NCI-H774 (cell line): Measurements from ENCODE around the gene MYO5C.

Experiments used
- DNase-seq: peaks from one replicate; lab custom pipeline; 2025; lab: John Stamatoyannopoulos, UW

The MYO5C gene

DNA sequence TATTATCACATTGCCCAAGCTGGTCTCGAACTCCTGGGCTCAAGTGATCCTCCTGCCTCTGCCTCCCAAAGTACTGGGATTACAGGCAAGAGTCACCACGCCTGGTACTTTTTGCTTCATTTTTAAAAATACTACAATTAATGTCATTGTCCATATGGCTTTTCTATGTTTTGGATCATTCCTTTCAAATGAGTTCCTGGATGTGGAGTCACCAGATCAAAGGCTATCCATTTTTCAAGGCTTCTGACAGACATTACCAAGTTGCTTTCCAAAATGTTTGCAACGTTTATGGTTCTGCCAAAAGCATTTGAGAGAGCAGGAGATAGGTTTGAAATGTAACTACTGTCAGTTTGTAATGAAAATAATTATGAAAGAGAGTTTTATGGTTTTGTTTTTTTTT is 148.8 kb downstream of the MYO5C start:
- DNase-seq: no peak

DNA sequence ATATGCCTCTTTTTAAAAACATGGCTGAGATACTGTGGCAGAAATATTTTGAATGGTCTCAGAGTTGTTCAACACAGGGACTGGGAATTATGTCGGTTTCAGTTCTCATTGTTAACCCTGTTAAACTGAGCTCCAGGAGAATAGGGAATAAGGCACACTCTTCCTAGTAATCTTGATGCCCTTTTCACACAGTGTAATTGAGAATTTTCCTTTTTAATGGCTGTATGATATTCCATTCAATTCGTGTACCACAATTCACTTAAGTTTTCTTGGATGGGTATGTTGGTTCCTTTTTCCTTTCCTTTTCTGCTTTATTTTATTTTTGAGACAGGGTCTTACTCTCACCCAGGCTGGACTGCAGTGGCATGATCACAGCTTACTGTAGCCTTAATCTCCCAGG is 149.3 kb downstream of the MYO5C start:
- no peak for DNase-seq

DNA sequence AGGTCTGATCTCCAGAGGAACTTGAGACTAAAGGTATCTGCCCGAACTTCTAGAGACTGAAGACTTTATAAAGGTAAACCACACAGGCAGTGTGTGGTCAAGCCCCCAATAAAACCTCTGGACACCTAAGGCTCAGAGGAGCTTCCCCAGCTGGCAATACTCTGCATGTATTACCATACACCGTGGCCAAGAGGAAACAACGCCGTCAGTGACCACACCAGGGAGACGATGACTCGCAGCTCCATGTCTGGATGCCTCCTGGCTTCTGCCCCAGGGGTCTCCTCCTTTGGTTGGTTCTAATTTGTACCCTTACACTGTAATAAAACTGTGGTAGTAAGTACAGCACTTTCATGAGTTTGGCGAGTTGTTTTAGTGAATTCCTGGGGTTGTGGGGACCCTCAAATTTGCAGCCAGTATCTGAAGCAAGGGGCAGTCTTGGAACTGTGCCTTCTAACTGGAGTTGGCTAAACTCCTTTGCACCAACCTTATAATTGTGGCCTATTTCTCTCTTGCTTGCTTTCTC is 150.9 kb downstream of the MYO5C start:
- DNase-seq: no peak

DNA sequence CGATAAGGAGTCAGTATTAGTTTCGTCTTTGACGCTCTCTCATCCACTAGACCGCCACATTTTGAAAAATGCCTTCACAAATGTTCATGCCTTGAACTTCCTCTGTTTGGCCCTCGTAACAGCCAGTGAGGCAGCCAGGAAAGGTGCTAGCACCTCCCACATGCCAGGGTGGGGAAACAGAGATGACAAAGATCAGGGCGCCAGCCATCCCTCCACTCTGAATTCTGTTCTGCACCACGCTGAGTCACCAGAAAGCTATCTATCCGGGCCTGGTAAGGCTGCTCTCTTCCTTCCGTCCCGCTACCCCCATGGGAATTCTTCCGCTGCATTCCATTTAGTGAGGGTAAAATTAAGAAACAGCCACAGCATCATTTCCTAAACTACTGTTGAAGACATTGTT is 151.7 kb downstream of the MYO5C start:
- no peak for DNase-seq
